Fibroblast of villous mesenchyme (primary cell): Measurements from ENCODE around the gene SNX14. TPM values are rescaled to one million over a fixed set of nuclear protein-coding genes. Genes with fewer than 3 reads are reported as not detected.
A peak's percentile ranks its signal among the peaks of the same experiment; 100 is the strongest.

Experiments
- DNase-seq: peaks from one replicate; pipeline ENCODE4 v3.0.0-alpha.2; 2010; ENCODE audit warnings: low read depth
- H3K4me3 ChIP-seq: 2 replicates; pipeline ENCODE4 v1.5.1; 2011; ENCODE audit warnings: low read depth, mild to moderate bottlenecking, low read length
- CTCF ChIP-seq: IDR thresholded peaks from 2 replicates; pipeline ENCODE4 v1.5.1; 2012; ENCODE audit warnings: low read depth, mild to moderate bottlenecking, low read length; ENCODE audit not compliant: insufficient read depth
- total RNA-seq: library from RNA; depleted of rRNA; stranded (reverse); fragments of >200 nt; gene quantifications from 2 replicates; pipeline ENCODE4 v1.2.3, GENCODE V29; 2012

The SNX14 gene
- total RNA-seq, 1 donor, result 151 TPM

GRCh38 chr6:85460154-85460920 is 133.3 kb downstream of the SNX14 start:
- no peak for DNase-seq
- no peak overlapping the region for H3K4me3 ChIP-seq
- TF ChIP-seq CTCF, result no peak

GRCh38 chr6:85459224-85459901 is 134.3 kb downstream of the SNX14 start:
- no peak overlapping the region for H3K4me3 ChIP-seq
- peak; percentile 79 for DNase-seq
- TF ChIP-seq CTCF, result no peak

GRCh38 chr6:85458782-85459181 is 134.9 kb downstream of the SNX14 start:
- no peak for TF ChIP-seq CTCF
- H3K4me3 ChIP-seq, result no peak overlapping the region
- no peak for DNase-seq

- DNase-seq, result no peak
- no peak overlapping the region for H3K4me3 ChIP-seq
- TF ChIP-seq CTCF, result no peak
Observed at GRCh38 chr6:85458184-85458583, 135.5 kb downstream of the SNX14 start.

GRCh38 chr6:85456782-85457181 is 136.9 kb downstream of the SNX14 start:
- TF ChIP-seq CTCF, result no peak
- H3K4me3 ChIP-seq, result no peak overlapping the region
- no peak for DNase-seq

Other genes with a start within 250 kb of the SNX14 start
- gene NT5E, start 143.8 kb downstream of the SNX14 start, total RNA-seq, result 345 and 593 TPM in 2 replicates
- 56.7 and 68.7 TPM in 2 replicates for gene SYNCRIP, start 49.0 kb upstream of the SNX14 start, total RNA-seq